GM15510 (cell line): ENCODE results near the gene NAGLU.

Source experiments
- POLR2A ChIP-seq: IDR thresholded peaks from 3 replicates; pipeline ENCODE4 v1.6.1; 2011; ENCODE audit warnings: borderline replicate concordance; ENCODE audit not compliant: insufficient read length; ENCODE audit errors: extremely low read depth

NAGLU gene

DNA sequence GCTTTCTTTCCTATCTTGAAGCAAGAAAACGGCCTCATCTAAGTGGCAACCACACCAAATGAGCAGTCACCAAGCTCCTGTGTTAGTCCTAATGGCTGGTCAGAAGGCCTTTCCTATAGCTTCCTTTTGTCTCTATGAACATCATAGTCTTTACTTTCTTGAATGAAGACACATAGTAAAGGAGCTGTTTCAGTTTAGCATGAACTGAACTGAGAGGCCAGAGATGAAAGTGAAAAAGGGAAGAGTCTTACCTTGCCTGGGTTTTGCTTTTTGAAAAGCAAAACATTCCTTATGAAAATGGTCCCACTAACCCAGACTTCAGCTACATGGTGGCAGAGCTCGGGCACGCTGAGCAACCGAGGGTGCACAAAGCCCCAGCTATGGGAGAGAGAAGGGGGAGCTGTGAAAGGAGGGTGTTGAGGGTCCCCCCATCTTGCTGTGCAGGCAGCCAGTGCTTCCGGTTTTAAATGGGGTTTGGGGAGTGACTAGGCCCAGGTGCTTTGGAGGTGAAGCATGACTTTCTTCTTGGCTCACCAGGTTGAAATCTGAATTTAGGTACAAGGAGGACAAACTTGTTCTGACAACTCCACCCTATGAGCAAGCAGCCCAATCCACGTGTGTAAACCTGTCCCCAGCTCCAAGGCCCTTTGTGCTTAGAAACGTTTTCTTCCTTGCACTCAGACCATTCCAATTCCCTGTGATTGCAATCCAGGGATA is 50.6 kb downstream of the NAGLU start:
- no peak for TF ChIP-seq POLR2A

GRCh38 chr17:42590886-42591285 is 54.8 kb downstream of the NAGLU start:
- TF ChIP-seq POLR2A = no peak

GRCh38 chr17:42591411-42591810 is 55.4 kb downstream of the NAGLU start:
- no peak for TF ChIP-seq POLR2A
